Raji (cell line): ENCODE results near the gene PDZD2.

ENCODE experiments used
- POLR2A ChIP-seq: IDR thresholded peaks from 2 replicates; pipeline ENCODE4 v1.6.1; 2011; ENCODE audit warnings: low read depth, low read length, control low read depth; ENCODE audit not compliant: insufficient read depth

PDZD2 gene

GRCh38 chr5:31854181-31855133 is 215.5 kb downstream of the PDZD2 start:
- no peak for TF ChIP-seq POLR2A

GRCh38 chr5:31855134-31856040 is 216.5 kb downstream of the PDZD2 start:
- no peak for TF ChIP-seq POLR2A

GRCh38 chr5:31859096-31859495 is 220.2 kb downstream of the PDZD2 start:
- no peak for TF ChIP-seq POLR2A

- TF ChIP-seq POLR2A = no peak
Measured at GRCh38 chr5:31860278-31860677, 221.3 kb downstream of the PDZD2 start.

- no peak for TF ChIP-seq POLR2A
Measured at GRCh38 chr5:31860726-31861433, 221.9 kb downstream of the PDZD2 start.

- no peak for TF ChIP-seq POLR2A
Measured at GRCh38 chr5:31861601-31862000, 222.7 kb downstream of the PDZD2 start.

- TF ChIP-seq POLR2A = no peak
Measured at GRCh38 chr5:31863991-31864411, 225.1 kb downstream of the PDZD2 start.

- no peak for TF ChIP-seq POLR2A
Measured at GRCh38 chr5:31866166-31866565, 227.2 kb downstream of the PDZD2 start.

GRCh38 chr5:31867219-31867618 is 228.3 kb downstream of the PDZD2 start:
- TF ChIP-seq POLR2A = no peak

GRCh38 chr5:31880449-31880848 is 241.5 kb downstream of the PDZD2 start:
- TF ChIP-seq POLR2A = no peak

- no peak for TF ChIP-seq POLR2A
Measured at GRCh38 chr5:31884896-31885295, 246.0 kb downstream of the PDZD2 start.

- no peak for TF ChIP-seq POLR2A
Measured at GRCh38 chr5:31886206-31886605, 247.3 kb downstream of the PDZD2 start.

GRCh38 chr5:31887556-31887955 is 248.6 kb downstream of the PDZD2 start:
- TF ChIP-seq POLR2A = no peak

- no peak for TF ChIP-seq POLR2A
Measured at GRCh38 chr5:31888564-31888963, 249.6 kb downstream of the PDZD2 start.

GRCh38 chr5:31889001-31889561 is 250.2 kb downstream of the PDZD2 start:
- TF ChIP-seq POLR2A = no peak
